Psoas muscle (tissue), 8 donors: ENCODE measurements around the gene OPTC. TPM values are rescaled to one million over a fixed set of nuclear protein-coding genes. Genes with fewer than 3 reads are reported as not detected.

ENCODE experiments used
- ATAC-seq, 4 donors: fragments of 200-7000 bp; cut with Tn5 transposase; one replicate each; pipeline ENCODE4 v1.9.1; 2020; ENCODE audit warnings: moderate library complexity in 3 of 4, mild to moderate bottlenecking in 2 of 4
- DNase-seq, 2 donors: peaks; one replicate each; pipeline ENCODE4 v3.0.0-alpha.2; 2020
- H3K27ac ChIP-seq: fragments of 200-600 bp; one replicate; pipeline ENCODE4 v1.8.0; 2022
- H3K27me3 ChIP-seq, 3 donors: fragments of 200-600 bp in 1 of 3; one replicate each; pipeline versions ENCODE4 v1.6.1 to v1.8.0; 2013 to 2022; ENCODE audit warnings: low read length in 2 of 3, mild to moderate bottlenecking in 2 of 3, moderate library complexity in 1 of 3; ENCODE audit not compliant: insufficient read depth in 3 of 3
- H3K36me3 ChIP-seq, 2 donors: fragments of 200-600 bp in 1 of 2; one replicate each; pipeline versions ENCODE4 v1.6.1 to v1.8.0; 2013 to 2022; ENCODE audit warnings: low read depth in 1 of 2, mild to moderate bottlenecking in 1 of 2, moderate library complexity in 1 of 2; ENCODE audit not compliant: insufficient read depth in 1 of 2
- H3K4me1 ChIP-seq: fragments of 200-600 bp; one replicate; pipeline ENCODE4 v1.8.0; 2022
- H3K4me3 ChIP-seq: fragments of 200-600 bp; one replicate; pipeline ENCODE4 v1.8.0; 2022; ENCODE audit warnings: mild to moderate bottlenecking
- H3K9me3 ChIP-seq: fragments of 200-600 bp; one replicate; pipeline ENCODE4 v1.8.0; 2022
- WGBS, 3 donors: extraction: QIAGEN DNeasy Blood & Tissue Kit; methylation state at CpG; one replicate each; pipeline versions ENCODE4 v1.1.6 to v1.1.7; 2013; 5-methylcytosine and 5-hydroxymethylcytosine counted together
- intact Hi-C, 2 donors: fragments of 100-400 bp; cut with DNase I; formaldehyde crosslinking; loops; one replicate each; pipeline versions ENCODE4 v1.11.0 to v1.14.2; 2022
- polyA plus RNA-seq, 3 donors: library from polyadenylated mRNA; stranded (reverse); fragments of 200-250 nt; gene quantifications; one replicate each; pipeline ENCODE4 v1.2.3, GENCODE V29; 2013
- total RNA-seq, 4 donors: library from RNA; stranded (reverse); fragmentation: NEBNext Ultra II Directional in 2 of 4; extraction: Animal tissue kit (Norgen Biotek cat#: 25700) in 2 of 4; gene quantifications; one replicate each; pipeline versions ENCODE4 v1.2.1 to v1.2.4, GENCODE V29; 2021 to 2023
- TF ChIP-seq, protein P1 (sequence below): fragments of 200-600 bp; IDR thresholded peaks from one replicate; pipeline ENCODE4 v1.8.0; 2022; ENCODE audit warnings: antibody characterized with exemption
- donor health status: healthy with polysubstance abuse.
- donor health status: DM: no; HTN: no; CAD: no; lungs with moderate emphysema.
- donor health status: Bipolar disorder and iron deficiency.
- donor health status: healthy.
- donor health status: DM: yes; HTN: yes; CAD: no.
- donor health status: DM: no; HTN: no; CAD: no.
- donor health status: DM: no; HTN: no; CAD: no.
- donor health status: DM: yes; HTN: yes; CAD: no.

The OPTC gene
- total and polyA plus RNA-seq, 7 donors: not detected

DNA sequence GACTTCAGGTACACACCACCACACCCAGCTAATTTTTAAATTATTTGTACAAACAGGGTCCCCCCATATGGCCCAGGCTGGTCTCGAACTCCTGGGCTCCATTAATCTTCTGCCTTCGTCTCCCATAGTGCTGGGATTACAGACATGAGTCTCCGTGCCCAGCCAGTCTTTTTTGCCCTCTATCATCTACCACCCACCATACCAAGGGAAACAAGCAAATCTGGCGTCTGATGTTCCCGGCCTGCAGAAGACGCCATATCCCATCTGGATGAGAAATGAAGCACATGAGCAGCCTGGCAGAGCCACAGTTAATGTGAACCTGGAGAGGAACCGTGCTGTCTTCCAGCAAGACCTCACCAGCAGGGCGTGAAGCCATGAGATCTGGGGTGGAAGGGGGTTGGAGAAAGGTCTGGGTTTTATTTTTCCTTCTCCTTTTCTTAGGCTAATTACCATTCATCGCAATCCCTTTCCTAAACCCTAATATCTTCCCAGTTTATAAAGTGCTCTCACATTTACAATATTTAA, 20.1 kb upstream of the OPTC start:
- intact Hi-C loops: no loop called here
- Histone ChIP-seq H3K4me3 (no peak overlapping the region), H3K36me3 (no peaks in the 10 kb centered on the region), H3K27me3 (peaks cover 0 to 9% (median 2%) of the 10 kb centered on the region in 3 donors), H3K4me1 (no peaks in the 10 kb centered on the region), H3K27ac (no peak overlapping the region), H3K9me3 (no peaks in the 10 kb centered on the region)
- WGBS, 3 donors: 81 to 88% (median 86%) methylated on average over 9 of the region's 9 CpGs
- ATAC-seq (no peak), DNase-seq (no peak)
- TF ChIP-seq, protein P1, sequence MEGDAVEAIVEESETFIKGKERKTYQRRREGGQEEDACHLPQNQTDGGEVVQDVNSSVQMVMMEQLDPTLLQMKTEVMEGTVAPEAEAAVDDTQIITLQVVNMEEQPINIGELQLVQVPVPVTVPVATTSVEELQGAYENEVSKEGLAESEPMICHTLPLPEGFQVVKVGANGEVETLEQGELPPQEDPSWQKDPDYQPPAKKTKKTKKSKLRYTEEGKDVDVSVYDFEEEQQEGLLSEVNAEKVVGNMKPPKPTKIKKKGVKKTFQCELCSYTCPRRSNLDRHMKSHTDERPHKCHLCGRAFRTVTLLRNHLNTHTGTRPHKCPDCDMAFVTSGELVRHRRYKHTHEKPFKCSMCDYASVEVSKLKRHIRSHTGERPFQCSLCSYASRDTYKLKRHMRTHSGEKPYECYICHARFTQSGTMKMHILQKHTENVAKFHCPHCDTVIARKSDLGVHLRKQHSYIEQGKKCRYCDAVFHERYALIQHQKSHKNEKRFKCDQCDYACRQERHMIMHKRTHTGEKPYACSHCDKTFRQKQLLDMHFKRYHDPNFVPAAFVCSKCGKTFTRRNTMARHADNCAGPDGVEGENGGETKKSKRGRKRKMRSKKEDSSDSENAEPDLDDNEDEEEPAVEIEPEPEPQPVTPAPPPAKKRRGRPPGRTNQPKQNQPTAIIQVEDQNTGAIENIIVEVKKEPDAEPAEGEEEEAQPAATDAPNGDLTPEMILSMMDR: no peak

DNA sequence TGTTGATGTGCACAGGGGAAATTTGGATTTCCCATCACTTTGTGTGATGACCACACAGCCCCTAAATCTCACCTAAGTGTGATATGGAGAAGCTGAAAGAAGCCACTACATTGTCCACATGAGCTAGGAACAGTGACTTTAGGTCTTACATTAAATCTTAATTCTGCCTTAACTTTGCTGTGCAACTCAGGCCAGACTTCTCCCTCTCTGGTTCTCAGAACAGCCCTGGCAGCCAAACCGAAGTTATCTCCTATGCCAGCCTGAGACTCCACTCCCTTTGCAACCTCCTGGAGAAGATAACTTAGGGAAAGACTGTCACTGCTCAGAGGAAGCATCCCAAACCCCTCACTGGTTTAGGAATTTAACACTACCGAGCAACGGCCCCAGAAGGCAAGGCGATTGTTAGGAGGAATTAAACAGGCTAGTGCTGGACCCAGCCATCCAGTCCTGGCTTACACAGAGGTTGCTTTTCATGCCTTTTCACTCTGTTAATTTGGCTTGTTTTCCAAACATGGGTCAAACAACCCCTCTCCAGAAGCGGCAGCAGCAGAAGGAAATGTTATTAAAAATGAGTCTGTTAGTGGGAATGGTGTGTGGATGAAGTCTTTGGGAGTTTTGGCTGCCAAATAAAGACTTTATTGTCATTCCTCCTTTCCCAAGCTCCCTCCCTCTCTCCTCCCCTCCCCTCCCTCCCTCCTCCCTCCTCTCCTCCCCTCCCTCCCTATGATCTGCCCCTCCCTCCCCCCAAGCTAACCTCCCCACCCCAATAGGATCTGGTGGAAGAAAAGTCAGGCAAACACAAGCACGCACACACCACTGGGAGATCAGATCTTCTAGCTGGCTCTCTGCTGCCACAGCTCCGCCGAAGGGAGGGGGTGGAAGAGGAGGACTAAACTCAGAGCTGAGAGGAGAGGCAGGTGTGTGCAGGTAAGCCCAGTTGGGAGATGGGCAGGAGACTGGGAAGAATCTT, 18.7 kb upstream of the OPTC start, which contains the start of gene PRELP:
TSS of gene PRELP (plus strand) at position 795 of the 970 bp plus-strand sequence. CDS start 7,379 bp downstream, outside the sequence.
- Histone ChIP-seq H3K4me3 (peak within 1 kb of the TSS; percentile 44), H3K27ac (peak within 1 kb of the TSS; percentile 36), H3K4me1 (no peaks in the 10 kb centered on the region), H3K9me3 (no peaks in the 10 kb centered on the region), H3K27me3 (peaks cover 0 to 9% (median 4%) of the 10 kb centered on the region in 3 donors), H3K36me3 (no peaks in the 10 kb centered on the region)
- intact Hi-C loops: no loop called here
- peak in 3 of 4 donors; percentile 25 to 63 (median 41) for ATAC-seq
- 15 to 28% (median 15%) methylated on average over 8 of the region's 8 CpGs for WGBS, 3 donors
- peak; percentile 43 to 75 for DNase-seq
- TF ChIP-seq, protein P1: no peak

DNA sequence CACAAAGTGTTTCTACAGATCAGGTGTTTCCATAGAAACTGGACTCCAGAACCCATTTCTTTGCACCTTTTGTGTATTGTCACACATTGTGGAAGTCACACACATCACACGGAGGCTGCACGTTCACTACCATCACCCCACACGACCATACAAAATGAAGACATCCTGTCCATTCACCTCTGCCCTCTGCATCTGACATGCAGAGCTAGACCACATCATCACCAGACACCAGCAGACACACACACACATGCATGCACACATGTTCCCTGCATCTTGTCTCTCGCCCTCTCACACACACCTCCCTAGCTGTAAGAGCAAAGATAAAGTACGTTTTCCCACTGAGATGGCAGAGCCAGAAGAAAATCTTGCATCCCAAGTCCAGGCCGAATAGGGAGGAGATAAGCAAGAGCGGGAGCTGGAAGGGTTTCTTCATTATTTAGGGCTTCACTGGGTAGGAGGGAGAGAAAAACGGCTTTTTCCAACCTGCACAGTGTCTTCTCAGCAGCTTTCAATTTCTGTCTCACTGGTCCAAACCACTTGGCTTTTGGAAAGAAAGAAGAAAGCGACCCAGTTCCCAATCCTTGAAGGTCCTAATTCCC, 17.6 kb upstream of the OPTC start:
- intact Hi-C loops: loop anchor here in 1 of 2 donors (2.0 kb wide), 1 partner anchor 16 kb away; no protein-coding TSS in a partner anchor
- H3K36me3 ChIP-seq: no peaks in the 10 kb centered on the region
- WGBS, 3 donors: 60 to 64% (median 63%) methylated on average over 9 of the region's 9 CpGs
- H3K9me3 ChIP-seq: no peaks in the 10 kb centered on the region
- H3K4me1 ChIP-seq: no peaks in the 10 kb centered on the region
- no peak for ATAC-seq
- H3K4me3 ChIP-seq: peak overlapping the region; percentile 44
- TF ChIP-seq, protein P1: no peak
- peaks cover 0 to 9% (median 4%) of the 10 kb centered on the region in 3 donors for H3K27me3 ChIP-seq
- no peak for DNase-seq
- H3K27ac ChIP-seq: peak overlapping the region; percentile 16

DNA sequence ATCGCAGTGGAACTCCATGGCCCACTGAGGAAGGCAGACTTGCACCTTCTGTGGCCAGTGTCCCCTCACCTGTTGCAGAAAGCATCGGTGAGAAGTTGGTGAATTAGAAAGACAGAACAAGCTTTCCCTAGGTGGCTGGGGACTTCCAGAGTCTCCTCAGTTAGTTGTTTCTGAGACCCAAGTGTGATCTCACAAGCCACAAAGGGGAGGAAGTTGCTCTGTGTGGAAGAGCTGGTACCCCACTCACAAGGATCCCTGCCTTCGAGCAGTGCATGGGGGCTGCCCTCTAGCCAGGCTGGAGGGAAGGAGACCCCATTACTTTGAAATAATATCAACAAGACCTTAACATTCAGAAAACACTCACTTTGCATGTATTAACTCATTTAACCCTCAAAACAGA, 16.2 kb upstream of the OPTC start:
- 88 to 92% (median 90%) methylated on average over 3 of the region's 3 CpGs for WGBS, 3 donors
- DNase-seq (no peak), ATAC-seq (no peak)
- H3K27me3 ChIP-seq: peaks cover 0 to 9% (median 4%) of the 10 kb centered on the region in 3 donors
- TF ChIP-seq, protein P1: no peak
- no peak overlapping the region for H3K27ac ChIP-seq
- no peaks in the 10 kb centered on the region for H3K9me3 ChIP-seq
- no peaks in the 10 kb centered on the region for H3K4me1 ChIP-seq
- intact Hi-C loops: loop anchor here in 1 of 2 donors (2.0 kb wide), 1 partner anchor 15 kb away; no protein-coding TSS in a partner anchor
- H3K4me3 ChIP-seq: peak overlapping the region; percentile 44
- no peaks in the 10 kb centered on the region for H3K36me3 ChIP-seq
